Measurements from ENCODE around the gene LIPK. TPM values are rescaled to one million over a fixed set of nuclear protein-coding genes. Genes with fewer than 3 reads are reported as not detected.

Gene LIPK
- polyA plus RNA-seq, 3 donors from 2014 or later, result not detected

DNA sequence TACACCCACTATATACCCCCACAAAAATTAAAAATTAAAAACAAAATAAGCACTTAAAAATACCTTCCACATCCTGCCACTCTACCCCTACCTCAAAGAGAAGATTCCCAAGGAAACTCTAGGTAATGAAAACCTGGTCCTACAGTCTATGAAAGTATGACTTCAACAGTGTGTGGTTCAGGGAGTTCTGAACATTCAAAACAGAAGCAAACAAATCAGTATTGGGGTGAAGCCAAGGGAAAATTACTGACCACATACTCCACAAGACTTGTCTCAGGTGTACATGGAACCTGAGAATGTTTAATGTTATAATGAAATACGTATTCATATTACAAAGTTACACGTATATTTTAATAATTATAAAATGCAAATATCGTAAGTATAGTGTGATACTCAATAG, 76.2 kb downstream of the LIPK start:
- H3K27me3 Mint-ChIP-seq (ENCODE audit: low read depth in 3 of 3), result peaks cover 1 to 6% (median 4%) of the 10 kb centered on the region in 3 donors
- no peak overlapping the region for H3K4me3 Mint-ChIP-seq
- no peak for DNase-seq
- no peak overlapping the region for H3K27ac Mint-ChIP-seq
- no peaks in the 10 kb centered on the region for H3K9me3 Mint-ChIP-seq
- no peaks in the 10 kb centered on the region for H3K36me3 Mint-ChIP-seq
- H3K4me1 Mint-ChIP-seq, result peaks cover 11 to 15% of the 10 kb centered on the region in 2 donors

DNA sequence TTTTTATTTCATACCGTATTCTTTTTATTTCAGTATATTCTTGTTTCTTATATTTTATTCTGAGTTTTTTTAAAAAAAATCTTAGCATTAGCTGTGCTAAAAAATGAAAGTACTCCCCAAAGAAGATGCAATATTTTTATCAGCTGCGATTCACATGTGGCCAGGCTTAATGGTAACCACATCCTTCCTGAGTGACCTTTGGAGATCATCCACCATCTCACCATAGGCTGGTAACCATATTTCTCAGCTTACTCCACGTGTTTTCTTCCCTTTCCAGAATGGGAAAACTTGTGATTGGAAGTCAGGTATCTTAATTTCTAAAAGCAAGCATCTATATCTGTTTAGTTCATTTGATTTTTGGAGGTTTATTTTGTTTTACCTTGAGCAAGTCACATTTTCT, 77.7 kb downstream of the LIPK start:
- Mint-ChIP-seq H3K4me1 (peaks cover 11 to 15% of the 10 kb centered on the region in 2 donors), H3K27me3 (ENCODE audit: low read depth in 3 of 3) (peaks cover 1 to 6% (median 2%) of the 10 kb centered on the region in 3 donors), H3K9me3 (no peaks in the 10 kb centered on the region), H3K36me3 (no peaks in the 10 kb centered on the region), H3K27ac (no peak overlapping the region), H3K4me3 (peak overlapping the region in 4 of 5 donors; percentile 7 to 41 (median 29))
- DNase-seq, result peak; percentile 4 to 16 (median 13)

- no peaks in the 10 kb centered on the region for H3K36me3 Mint-ChIP-seq
These were observed 80.2 kb downstream of the LIPK start for GRCh38 chr10:88786032-88786770.

GRCh38 chr10:88787463-88787862, 81.4 kb downstream of the LIPK start:
- H3K36me3 Mint-ChIP-seq, result no peaks in the 10 kb centered on the region

More at GRCh38 chr10:88786032-88786770, 80.2 kb downstream of the LIPK start:
- no peak for DNase-seq
- no peak overlapping the region for H3K27ac Mint-ChIP-seq
- H3K4me3 Mint-ChIP-seq, result no peak overlapping the region
- H3K27me3 Mint-ChIP-seq (ENCODE audit: low read depth in 3 of 3), result peaks cover 1 to 6% (median 2%) of the 10 kb centered on the region in 3 donors
- peaks cover 11 to 15% of the 10 kb centered on the region in 2 donors for H3K4me1 Mint-ChIP-seq
- H3K9me3 Mint-ChIP-seq, result no peaks in the 10 kb centered on the region

DNA sequence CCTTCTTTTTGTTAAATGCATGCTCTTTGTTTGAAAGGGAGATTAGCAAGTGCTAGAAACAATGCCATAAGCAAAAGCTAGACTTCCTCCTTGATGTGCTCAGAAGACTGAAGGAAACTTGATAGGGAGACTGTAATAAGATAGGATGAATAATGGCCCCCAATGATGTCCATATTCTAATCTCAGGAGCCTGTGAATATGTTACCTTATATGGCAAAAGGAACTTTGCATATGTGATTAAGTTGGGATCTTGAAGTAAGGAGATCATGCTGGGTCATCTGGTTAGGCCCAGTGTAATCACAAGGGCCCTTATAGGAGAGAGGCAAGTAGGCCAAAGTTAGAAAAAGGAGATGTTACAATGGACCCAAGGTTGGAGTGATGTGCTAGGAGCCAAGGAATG, 82.9 kb downstream of the LIPK start:
- H3K36me3 Mint-ChIP-seq, result no peaks in the 10 kb centered on the region
- H3K27ac Mint-ChIP-seq, result no peak overlapping the region
- no peak overlapping the region for H3K4me3 Mint-ChIP-seq
- no peaks in the 10 kb centered on the region for H3K9me3 Mint-ChIP-seq
- no peak for DNase-seq
- H3K4me1 Mint-ChIP-seq, result peaks cover 13 to 23% of the 10 kb centered on the region in 2 donors
- peaks cover 0 to 5% (median 2%) of the 10 kb centered on the region in 3 donors for H3K27me3 Mint-ChIP-seq (ENCODE audit: low read depth in 3 of 3)

More at GRCh38 chr10:88787463-88787862, 81.4 kb downstream of the LIPK start:
- H3K4me3 Mint-ChIP-seq, result no peak overlapping the region
- no peaks in the 10 kb centered on the region for H3K9me3 Mint-ChIP-seq
- no peak for DNase-seq
- peaks cover 0 to 3% (median 1%) of the 10 kb centered on the region in 3 donors for H3K27me3 Mint-ChIP-seq (ENCODE audit: low read depth in 3 of 3)
- no peak overlapping the region for H3K27ac Mint-ChIP-seq
- H3K4me1 Mint-ChIP-seq, result peaks cover 14 to 20% of the 10 kb centered on the region in 2 donors

DNA sequence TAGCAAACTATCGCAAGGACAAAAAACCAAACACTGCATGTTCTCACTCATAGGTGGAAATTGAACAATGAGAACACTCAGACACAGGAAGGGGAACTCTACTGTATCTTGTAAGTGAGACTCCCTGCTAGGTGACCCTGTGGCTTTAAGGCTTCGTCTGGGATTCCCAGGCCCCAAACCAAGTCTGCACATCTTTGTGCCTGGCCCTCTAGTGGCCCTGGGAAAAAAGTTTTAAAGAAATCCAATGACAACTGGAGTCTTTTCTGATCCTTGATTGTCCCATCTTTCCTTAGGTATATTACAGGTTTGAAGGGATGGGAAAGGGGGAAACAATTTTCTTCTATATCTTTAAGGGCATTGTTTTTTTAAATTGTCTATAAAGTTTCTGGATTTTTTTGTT, 85.9 kb downstream of the LIPK start:
- Mint-ChIP-seq H3K4me3 (no peak overlapping the region), H3K4me1 (peaks cover 12 to 24% of the 10 kb centered on the region in 2 donors), H3K36me3 (no peaks in the 10 kb centered on the region), H3K9me3 (no peaks in the 10 kb centered on the region), H3K27ac (no peak overlapping the region), H3K27me3 (ENCODE audit: low read depth in 3 of 3) (peaks cover 0 to 4% (median 2%) of the 10 kb centered on the region in 3 donors)
- DNase-seq, result no peak

GRCh38 chr10:88792661-88793060, 86.6 kb downstream of the LIPK start:
- Mint-ChIP-seq H3K36me3 (no peaks in the 10 kb centered on the region), H3K4me1 (peaks cover 12 to 24% of the 10 kb centered on the region in 2 donors), H3K27ac (peak overlapping the region in 2 of 6 donors; percentile 6 to 26), H3K9me3 (no peaks in the 10 kb centered on the region), H3K27me3 (ENCODE audit: low read depth in 3 of 3) (peaks cover 0 to 4% (median 2%) of the 10 kb centered on the region in 3 donors), H3K4me3 (peak overlapping the region in 1 of 5 donors; percentile 0)
- peak in 2 of 3 donors; percentile 6 to 13 for DNase-seq

GRCh38 chr10:88793712-88794299, 87.8 kb downstream of the LIPK start:
- Mint-ChIP-seq H3K27ac (no peak overlapping the region), H3K36me3 (no peaks in the 10 kb centered on the region), H3K27me3 (ENCODE audit: low read depth in 3 of 3) (peaks cover 1 to 4% (median 2%) of the 10 kb centered on the region in 3 donors), H3K4me1 (peaks cover 12 to 24% of the 10 kb centered on the region in 2 donors), H3K4me3 (peak overlapping the region in 1 of 5 donors; percentile 30), H3K9me3 (no peaks in the 10 kb centered on the region)
- peak in 2 of 3 donors; percentile 13 to 14 for DNase-seq

DNA sequence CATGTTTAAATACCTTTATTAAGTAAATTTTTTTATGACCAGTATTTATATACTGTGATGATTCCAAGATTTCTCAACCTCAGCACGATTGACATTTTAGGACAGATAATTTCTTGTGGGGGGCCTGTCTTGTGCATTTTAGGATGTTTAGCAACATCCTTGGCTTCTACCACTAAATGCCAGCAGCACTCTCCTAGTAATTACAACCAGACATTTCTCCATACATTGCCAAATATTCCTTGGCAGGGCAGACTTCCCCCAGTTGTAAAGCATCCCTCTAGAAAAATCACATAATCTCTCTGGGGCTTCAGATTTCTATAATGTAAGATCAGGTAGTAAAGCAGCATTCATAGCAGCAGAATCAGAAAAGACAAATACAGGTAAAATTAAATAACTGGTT, 88.7 kb downstream of the LIPK start:
- H3K27ac Mint-ChIP-seq, result no peak overlapping the region
- DNase-seq, result no peak
- no peak overlapping the region for H3K4me3 Mint-ChIP-seq
- no peaks in the 10 kb centered on the region for H3K36me3 Mint-ChIP-seq
- H3K9me3 Mint-ChIP-seq, result no peaks in the 10 kb centered on the region
- H3K4me1 Mint-ChIP-seq, result peaks cover 12 to 24% of the 10 kb centered on the region in 2 donors
- peaks cover 1 to 4% (median 2%) of the 10 kb centered on the region in 3 donors for H3K27me3 Mint-ChIP-seq (ENCODE audit: low read depth in 3 of 3)

DNA sequence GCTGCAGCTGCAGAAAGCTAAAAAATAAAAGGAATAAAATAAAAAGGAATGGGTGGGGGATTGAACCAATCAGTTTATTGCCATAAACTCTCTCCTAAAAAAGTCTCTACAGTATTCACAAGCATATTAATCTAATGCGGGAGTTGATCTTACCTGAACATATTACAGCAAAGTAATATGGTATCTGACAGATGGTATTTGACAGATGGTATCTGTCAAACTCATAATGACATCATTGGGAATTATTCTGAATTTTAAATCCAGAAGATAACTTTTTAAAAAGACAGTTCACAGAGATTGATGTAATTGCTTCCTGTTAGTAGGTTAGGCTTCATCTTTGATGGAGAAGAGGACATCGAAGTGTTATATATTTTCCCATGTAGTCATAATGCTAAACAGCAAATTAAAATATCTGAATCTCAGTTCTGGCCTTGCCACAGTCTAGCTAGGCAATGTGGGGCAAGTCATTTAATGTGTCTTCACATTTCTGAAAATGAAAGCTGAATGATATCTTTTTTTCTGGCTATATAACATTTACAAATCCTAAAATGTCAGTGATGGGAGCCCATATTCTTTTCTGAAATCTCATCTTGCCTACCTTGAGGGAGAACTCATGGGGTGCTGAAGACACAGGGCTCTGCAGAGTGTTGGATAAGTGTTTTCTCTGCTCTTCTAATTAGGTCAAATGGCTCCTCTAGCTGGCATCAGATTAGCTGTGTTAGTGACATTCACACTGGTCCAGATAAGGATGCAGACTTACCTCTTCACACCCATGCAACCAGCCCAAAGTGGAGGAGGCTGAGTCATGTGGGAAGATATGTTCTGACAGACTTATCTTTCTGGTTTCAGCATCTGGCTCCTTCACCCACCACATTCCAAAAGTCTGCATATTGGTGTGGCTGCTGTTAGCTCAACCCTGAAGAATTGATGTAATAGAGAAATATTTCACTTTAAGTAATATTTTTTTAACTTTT, 94.4 kb downstream of the LIPK start:
- Mint-ChIP-seq H3K27me3 (ENCODE audit: low read depth in 3 of 3) (peaks cover 0 to 3% (median 2%) of the 10 kb centered on the region in 3 donors), H3K27ac (no peak overlapping the region), H3K4me3 (no peak overlapping the region), H3K4me1 (peaks cover 0 to 12% of the 10 kb centered on the region in 2 donors), H3K36me3 (no peaks in the 10 kb centered on the region), H3K9me3 (no peaks in the 10 kb centered on the region)
- no peak for DNase-seq

Other genes starting within 250 kb of the LIPK start
- gene RNLS, start 122.9 kb upstream of the LIPK start, polyA plus RNA-seq, result 1 to 10 TPM; 4.8 to 7.0 (median 6.4) TPM
- gene LIPJ, start 119.5 kb upstream of the LIPK start, polyA plus RNA-seq, result under 1 TPM in 2 of 3 donors, not detected in 1; 0.16 to 0.29 TPM
- gene LIPF, start 41.8 kb upstream of the LIPK start, polyA plus RNA-seq, result not detected
- gene LIPN, start 53.8 kb downstream of the LIPK start, polyA plus RNA-seq, result not detected
- gene LIPM, start 96.5 kb downstream of the LIPK start, polyA plus RNA-seq, result not detected
- gene ANKRD22, start 145.6 kb downstream of the LIPK start, polyA plus RNA-seq, result 1 to 10 TPM in 1 of 3 donors, under 1 TPM in 1, not detected in 1; 0.84 to 1.2 TPM
- gene STAMBPL1, start 174.0 kb downstream of the LIPK start, polyA plus RNA-seq, result 1 to 10 TPM; 4.2 to 8.4 (median 7.3) TPM
- gene ACTA2, start 246.5 kb downstream of the LIPK start, polyA plus RNA-seq, result 10 to 100 TPM in 2 of 3 donors, 1 to 10 TPM in 1; 6.9 to 36.2 (median 12.6) TPM

Data from immature natural killer cell (primary cell).